HTERT RPE-1 (cell line): Measurements from ENCODE around the gene MYH10.

Experiments
- in situ Hi-C: fragments of 300-500 bp; cut with MboI; formaldehyde crosslinking; loops from 4 replicates; pipeline ENCODE4 v1.14.3; 2020; ENCODE audit warnings: low sequenced_read_pairs

Gene MYH10

GRCh38 chr17:8458128-8458527 is 172.4 kb downstream of the MYH10 start:
- in situ Hi-C loops = no loop called here

GRCh38 chr17:8455665-8456209 is 174.8 kb downstream of the MYH10 start:
- in situ Hi-C loops = no loop called here

- in situ Hi-C loops = no loop called here
Observed at GRCh38 chr17:8453326-8453725, 177.2 kb downstream of the MYH10 start.

- in situ Hi-C loops = no loop called here
Observed at GRCh38 chr17:8451933-8452614, 178.5 kb downstream of the MYH10 start.

- in situ Hi-C loops = no loop called here
Observed at GRCh38 chr17:8448310-8448709, 182.2 kb downstream of the MYH10 start.

- in situ Hi-C loops = no loop called here
Observed at GRCh38 chr17:8447799-8448198, 182.7 kb downstream of the MYH10 start.

- in situ Hi-C loops = no loop called here
Observed at GRCh38 chr17:8445536-8445935, 185.0 kb downstream of the MYH10 start.

GRCh38 chr17:8444494-8444893 is 186.0 kb downstream of the MYH10 start:
- in situ Hi-C loops = no loop called here

GRCh38 chr17:8443756-8444155 is 186.8 kb downstream of the MYH10 start:
- in situ Hi-C loops = no loop called here

GRCh38 chr17:8442310-8442709 is 188.2 kb downstream of the MYH10 start:
- in situ Hi-C loops = no loop called here

GRCh38 chr17:8441690-8442089 is 188.8 kb downstream of the MYH10 start:
- in situ Hi-C loops = no loop called here

- in situ Hi-C loops = no loop called here
Observed at GRCh38 chr17:8439681-8440080, 190.8 kb downstream of the MYH10 start.

- in situ Hi-C loops = no loop called here
Observed at GRCh38 chr17:8438441-8438840, 192.1 kb downstream of the MYH10 start.

- in situ Hi-C loops = no loop called here
Observed at GRCh38 chr17:8436844-8437171, 193.7 kb downstream of the MYH10 start.

GRCh38 chr17:8436169-8436843 is 194.2 kb downstream of the MYH10 start:
- in situ Hi-C loops = no loop called here

- in situ Hi-C loops = no loop called here
Observed at GRCh38 chr17:8435245-8436168, 195.0 kb downstream of the MYH10 start, which contains the start of gene NDEL1. NDEL1 (plus strand) TSS chr17:8435884; CDS start chr17:8444272, 8,388 bp downstream.

- in situ Hi-C loops = no loop called here
Observed at GRCh38 chr17:8430966-8431365, 199.6 kb downstream of the MYH10 start.

- in situ Hi-C loops = no loop called here
Observed at GRCh38 chr17:8426802-8427201, 203.7 kb downstream of the MYH10 start.

- in situ Hi-C loops = no loop called here
Observed at GRCh38 chr17:8426094-8426720, 204.3 kb downstream of the MYH10 start.
